Mucosa of rectum (tissue), 2 donors: ENCODE data around the gene PRSS3.
"Not testable (repeated sequence)": the region's sequence is repeated elsewhere in the genome, so short reads cannot be mapped to it uniquely, and the experiment has no call there.

ENCODE experiments used
- H3K27ac ChIP-seq, 2 donors: one replicate each; pipeline ENCODE4 v1.7.0; 2013; ENCODE audit warnings: inconsistent platforms in 2 of 2, low read depth in 2 of 2, low read length in 2 of 2
- H3K27me3 ChIP-seq, 2 donors: one replicate each; pipeline ENCODE4 v1.7.0; 2013; ENCODE audit warnings: low read length in 2 of 2; ENCODE audit not compliant: control insufficient read depth in 2 of 2, insufficient read depth in 2 of 2
- H3K36me3 ChIP-seq, 2 donors: one replicate each; pipeline ENCODE4 v1.7.0; 2013; ENCODE audit warnings: low read length in 2 of 2; ENCODE audit not compliant: control insufficient read depth in 2 of 2, insufficient read depth in 2 of 2
- H3K4me1 ChIP-seq, 2 donors: one replicate each; pipeline ENCODE4 v1.7.0; 2013; ENCODE audit warnings: low read length in 2 of 2, mild to moderate bottlenecking in 1 of 2; ENCODE audit not compliant: control insufficient read depth in 2 of 2, insufficient read depth in 2 of 2
- H3K4me3 ChIP-seq, 2 donors: one replicate each; pipeline ENCODE4 v1.7.0; 2013; ENCODE audit warnings: low read length in 2 of 2
- H3K9ac ChIP-seq, 2 donors: one replicate each; pipeline ENCODE4 v1.7.0; 2013; ENCODE audit warnings: low read length in 2 of 2, low read depth in 1 of 2, mild to moderate bottlenecking in 1 of 2
- H3K9me3 ChIP-seq, 2 donors: one replicate each; pipeline ENCODE4 v1.7.0; 2013; ENCODE audit warnings: low read length in 2 of 2; ENCODE audit not compliant: control insufficient read depth in 2 of 2
- donor health status: healthy.
- donor health status: Normal muscosa, but diverticular disease.

The PRSS3 gene

GRCh38 chr9:33785914-33786313 is 9.4 kb upstream of the PRSS3 start:
- Histone ChIP-seq H3K4me1 (peaks cover 0 to under 1% of the 10 kb centered on the region in 2 donors), H3K27me3 (no peaks in the 10 kb centered on the region), H3K9me3 (no peaks in the 10 kb centered on the region), H3K4me3 (no peak overlapping the region), H3K9ac (no peak overlapping the region), H3K36me3 (peaks cover 0 to 4% of the 10 kb centered on the region in 2 donors), H3K27ac (no peak overlapping the region)

- H3K4me3 ChIP-seq: no peak overlapping the region
- H3K27me3 ChIP-seq: no peaks in the 10 kb centered on the region
- H3K36me3 ChIP-seq: peaks cover 0 to 4% of the 10 kb centered on the region in 2 donors
- H3K9ac ChIP-seq: no peak overlapping the region
- no peak overlapping the region for H3K27ac ChIP-seq
- no peaks in the 10 kb centered on the region for H3K9me3 ChIP-seq
- H3K4me1 ChIP-seq: peaks cover 0 to 4% of the 10 kb centered on the region in 2 donors
Measured at GRCh38 chr9:33786681-33787080, 8.7 kb upstream of the PRSS3 start.

- H3K4me3 ChIP-seq: no peak overlapping the region
- no peak overlapping the region for H3K27ac ChIP-seq
- H3K9ac ChIP-seq: no peak overlapping the region
- H3K36me3 ChIP-seq: peaks cover 0 to 4% of the 10 kb centered on the region in 2 donors
- H3K27me3 ChIP-seq: no peaks in the 10 kb centered on the region
- H3K4me1 ChIP-seq: peaks cover 0 to 4% of the 10 kb centered on the region in 2 donors
- H3K9me3 ChIP-seq: no peaks in the 10 kb centered on the region
Measured at GRCh38 chr9:33787839-33788238, 7.5 kb upstream of the PRSS3 start.

- not testable (repeated sequence) for H3K36me3 ChIP-seq, H3K4me1 ChIP-seq
Measured at GRCh38 chr9:33789429-33789828, 5.9 kb upstream of the PRSS3 start.

GRCh38 chr9:33791117-33791516 is 4.2 kb upstream of the PRSS3 start:
- peaks cover 0 to 4% of the 10 kb centered on the region in 2 donors for H3K4me1 ChIP-seq
- no peaks in the 10 kb centered on the region for H3K9me3 ChIP-seq
- no peak overlapping the region for H3K9ac ChIP-seq
- no peak overlapping the region for H3K4me3 ChIP-seq
- peaks cover 0 to 4% of the 10 kb centered on the region in 2 donors for H3K36me3 ChIP-seq
- H3K27me3 ChIP-seq: no peaks in the 10 kb centered on the region
- H3K27ac ChIP-seq: no peak overlapping the region

More at GRCh38 chr9:33789429-33789828, 5.9 kb upstream of the PRSS3 start:
- not testable (repeated sequence) for H3K9me3 ChIP-seq, H3K27me3 ChIP-seq, H3K27ac ChIP-seq, H3K9ac ChIP-seq, H3K4me3 ChIP-seq

GRCh38 chr9:33793496-33793895 is 1.9 kb upstream of the PRSS3 start:
- not testable (repeated sequence) for H3K27me3 ChIP-seq, H3K9me3 ChIP-seq, H3K9ac ChIP-seq, H3K27ac ChIP-seq, H3K4me1 ChIP-seq, H3K4me3 ChIP-seq, H3K36me3 ChIP-seq

- Histone ChIP-seq H3K9me3 (no peaks in the 10 kb centered on the region), H3K9ac (no peak overlapping the region), H3K27me3 (no peaks in the 10 kb centered on the region), H3K4me3 (no peak overlapping the region), H3K4me1 (peaks cover 0 to 4% of the 10 kb centered on the region in 2 donors), H3K36me3 (peaks cover 9 to 14% of the 10 kb centered on the region in 2 donors), H3K27ac (no peak overlapping the region)
Measured at GRCh38 chr9:33794560-33794959, 801 bp upstream of the PRSS3 start.

- Histone ChIP-seq H3K27me3 (no peaks in the 10 kb centered on the region), H3K9me3 (no peaks in the 10 kb centered on the region), H3K4me3 (no peak overlapping the region), H3K4me1 (peaks cover 0 to 4% of the 10 kb centered on the region in 2 donors), H3K27ac (peak overlapping the region in 1 of 2 donors; percentile 16), H3K36me3 (peaks cover 9 to 16% of the 10 kb centered on the region in 2 donors), H3K9ac (no peak overlapping the region)
Measured at GRCh38 chr9:33795819-33796218, 458 bp downstream of the PRSS3 start.

GRCh38 chr9:33796679-33797078 is 1.3 kb downstream of the PRSS3 start:
- not testable (repeated sequence) for H3K4me3 ChIP-seq, H3K9ac ChIP-seq, H3K4me1 ChIP-seq, H3K27me3 ChIP-seq, H3K27ac ChIP-seq, H3K9me3 ChIP-seq
- H3K36me3 ChIP-seq: peaks cover 9 to 16% of the 10 kb centered on the region in 2 donors

- H3K27ac ChIP-seq: no peak overlapping the region
- H3K4me1 ChIP-seq: no peaks in the 10 kb centered on the region
- H3K9ac ChIP-seq: no peak overlapping the region
- H3K9me3 ChIP-seq: no peaks in the 10 kb centered on the region
- no peak overlapping the region for H3K4me3 ChIP-seq
- H3K36me3 ChIP-seq: peaks cover 9 to 16% of the 10 kb centered on the region in 2 donors
- no peaks in the 10 kb centered on the region for H3K27me3 ChIP-seq
Measured at GRCh38 chr9:33797837-33798236, 2.5 kb downstream of the PRSS3 start.

GRCh38 chr9:33798545-33798944 is 3.2 kb downstream of the PRSS3 start:
- H3K9me3 ChIP-seq: no peaks in the 10 kb centered on the region
- H3K27me3 ChIP-seq: no peaks in the 10 kb centered on the region
- no peak overlapping the region for H3K4me3 ChIP-seq
- peaks cover 9 to 16% of the 10 kb centered on the region in 2 donors for H3K36me3 ChIP-seq
- H3K9ac ChIP-seq: no peak overlapping the region
- H3K27ac ChIP-seq: no peak overlapping the region
- no peaks in the 10 kb centered on the region for H3K4me1 ChIP-seq
